Measurements from ENCODE around the gene C6orf89. TPM values are rescaled to one million over a fixed set of nuclear protein-coding genes. Genes with fewer than 3 reads are reported as not detected.

The C6orf89 gene
- total RNA-seq, 1 experiment from 2014 or later, result 11.8 TPM

GRCh38 chr6:36871686-36872085 is 14.1 kb upstream of the C6orf89 start:
- H2BK120ac ChIP-seq (ENCODE audit: low read depth, low read length, poor library complexity, severe bottlenecking), result no peak overlapping the region

More at GRCh38 chr6:36871686-36872085, 14.1 kb upstream of the C6orf89 start:
- H3K9me3 ChIP-seq (ENCODE audit: control insufficient read depth, low read depth, low read length), result no peaks in the 10 kb centered on the region
- H2AFZ ChIP-seq (ENCODE audit: low read length), result no peak overlapping the region
- H3K56ac ChIP-seq (ENCODE audit: insufficient read length, low read depth, low read length), result no peak overlapping the region
- H2BK12ac ChIP-seq (ENCODE audit: insufficient read length, low read depth, low read length), result no peak overlapping the region
- H3K27ac Mint-ChIP-seq, result no peak overlapping the region; a peak in 1 of 7 replicates
- H2BK5ac ChIP-seq (ENCODE audit: insufficient read length, low read length), result no peak overlapping the region
- TF ChIP-seq CTCF (conservative IDR thresholded peaks at IDR 0.05), result no peak
- H3T11ph ChIP-seq (ENCODE audit: low read length), result no peak overlapping the region
- peaks cover 16 to 23% of the 10 kb centered on the region in 2 experiments for H3K4me1 Mint-ChIP-seq
- peaks cover 1% of the 10 kb centered on the region; the same call in 1 of the 2 replicates for H3K27me3 Mint-ChIP-seq (ENCODE audit: low read depth)
- H3K18ac ChIP-seq (ENCODE audit: insufficient read length, low read depth, low read length), result no peak overlapping the region
- no peaks in the 10 kb centered on the region for H3K9me3 Mint-ChIP-seq
- H3K4ac ChIP-seq (ENCODE audit: low read depth, low read length), result no peak overlapping the region
- H4K91ac ChIP-seq (ENCODE audit: insufficient read length, low read depth, low read length), result no peak overlapping the region
- no peaks in the 10 kb centered on the region for H4K20me1 ChIP-seq (ENCODE audit: control insufficient read depth, insufficient read depth, insufficient read length)
- no peak overlapping the region for H2AK5ac ChIP-seq (ENCODE audit: insufficient read length, low read length)
- no peak for DNase-seq
- no peak overlapping the region for H3K9ac ChIP-seq (ENCODE audit: extremely low read depth, insufficient read length, low read length)
- no peak overlapping the region for H3K4me3 Mint-ChIP-seq
- no peak overlapping the region for H3K14ac ChIP-seq (ENCODE audit: insufficient read depth, low read length)
- no peak overlapping the region for H4K5ac ChIP-seq (ENCODE audit: insufficient read length, low read depth, low read length)
- WGBS (ENCODE audit: extremely low coverage, insufficient read length, low lambda C conversion rate), result no CpG with 5 or more reads among the region's 3 CpGs
- no peak overlapping the region for H3K4me2 ChIP-seq (ENCODE audit: insufficient read depth, insufficient read length, low read length)
- H2BK20ac ChIP-seq (ENCODE audit: low read depth, low read length, poor library complexity, severe bottlenecking), result no peak overlapping the region
- H3K23ac ChIP-seq (ENCODE audit: insufficient read length, low read depth, low read length), result no peak overlapping the region
- H2BK15ac ChIP-seq (ENCODE audit: low read depth, low read length), result no peak overlapping the region
- peaks cover 12 to 51% (median 47%) of the 10 kb centered on the region in 3 experiments; a peak in 6 of 7 replicates for H3K36me3 Mint-ChIP-seq (ENCODE audit: insufficient read depth in 1 of 3, low read depth in 3 of 3)
- peaks cover 11% of the 10 kb centered on the region for H3K79me2 ChIP-seq (ENCODE audit: insufficient read depth, low read length)
- peaks cover 3% of the 10 kb centered on the region for H3K79me1 ChIP-seq (ENCODE audit: insufficient read depth, low read depth, low read length, poor library complexity, severe bottlenecking)
- H3K27ac ChIP-seq (ENCODE audit: insufficient read length, low read depth, low read length), result no peak overlapping the region
- H3K27me3 ChIP-seq (ENCODE audit: insufficient read depth, low read length), result no peaks in the 10 kb centered on the region
- H3K23me2 ChIP-seq (ENCODE audit: insufficient read length, low read depth, low read length, poor library complexity, severe bottlenecking), result peaks cover 3% of the 10 kb centered on the region
- no peak overlapping the region for H4K8ac ChIP-seq (replicated peaks; ENCODE audit: insufficient read length, low read depth, low read length)
- H3K4me1 ChIP-seq (ENCODE audit: insufficient read depth, low read length), result no peaks in the 10 kb centered on the region

All from H9 (cell line).